AG10803 (cell line): ENCODE data around the gene H2AZ1.

Experiments used
- DNase-seq: peaks from one replicate; pipeline ENCODE4 v3.0.0; 2010; ENCODE audit warnings: low read depth
- H3K4me3 ChIP-seq: 2 replicates; pipeline ENCODE4 v1.5.1; 2011; ENCODE audit warnings: mild to moderate bottlenecking, low read length, control low read depth
- TF ChIP-seq, protein P1 (sequence below): conservative IDR thresholded peaks from 2 replicates; pipeline ENCODE4 v1.5.1; 2011; ENCODE audit warnings: mild to moderate bottlenecking, low read length, control low read depth, inconsistent platforms

H2AZ1 gene

DNA sequence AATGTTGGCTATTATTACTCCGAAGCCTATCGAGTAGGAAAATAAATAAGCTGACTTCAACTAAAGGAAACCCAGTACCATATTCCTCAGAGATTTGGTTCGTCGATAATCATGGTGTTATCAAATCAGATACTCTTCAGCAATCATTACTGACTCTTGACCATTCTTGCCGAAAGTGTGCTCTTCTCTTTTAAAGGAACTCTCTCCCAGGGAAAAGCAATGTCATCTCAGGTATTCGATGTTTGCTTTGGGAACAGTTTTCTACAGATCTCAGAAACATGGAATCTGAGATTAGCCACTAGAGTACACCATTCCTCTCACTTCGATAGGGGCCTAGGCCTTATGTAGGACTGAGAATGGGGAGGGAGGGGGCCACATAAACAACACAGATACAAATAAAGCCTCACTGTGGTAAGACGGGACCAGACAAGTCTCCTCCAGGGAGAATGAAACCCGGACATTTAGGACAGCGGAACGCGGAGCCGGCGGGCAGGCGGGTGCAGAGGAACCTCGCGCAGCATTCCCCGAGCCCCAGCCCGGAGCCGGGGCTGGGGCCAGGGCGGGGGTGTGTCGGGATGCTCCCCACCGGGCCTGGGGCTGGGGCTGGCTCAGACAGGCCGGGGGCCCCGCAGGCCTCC, 4.2 kb downstream of the H2AZ1 start:
- DNase-seq: peak; percentile 27
- TF ChIP-seq, protein P1, sequence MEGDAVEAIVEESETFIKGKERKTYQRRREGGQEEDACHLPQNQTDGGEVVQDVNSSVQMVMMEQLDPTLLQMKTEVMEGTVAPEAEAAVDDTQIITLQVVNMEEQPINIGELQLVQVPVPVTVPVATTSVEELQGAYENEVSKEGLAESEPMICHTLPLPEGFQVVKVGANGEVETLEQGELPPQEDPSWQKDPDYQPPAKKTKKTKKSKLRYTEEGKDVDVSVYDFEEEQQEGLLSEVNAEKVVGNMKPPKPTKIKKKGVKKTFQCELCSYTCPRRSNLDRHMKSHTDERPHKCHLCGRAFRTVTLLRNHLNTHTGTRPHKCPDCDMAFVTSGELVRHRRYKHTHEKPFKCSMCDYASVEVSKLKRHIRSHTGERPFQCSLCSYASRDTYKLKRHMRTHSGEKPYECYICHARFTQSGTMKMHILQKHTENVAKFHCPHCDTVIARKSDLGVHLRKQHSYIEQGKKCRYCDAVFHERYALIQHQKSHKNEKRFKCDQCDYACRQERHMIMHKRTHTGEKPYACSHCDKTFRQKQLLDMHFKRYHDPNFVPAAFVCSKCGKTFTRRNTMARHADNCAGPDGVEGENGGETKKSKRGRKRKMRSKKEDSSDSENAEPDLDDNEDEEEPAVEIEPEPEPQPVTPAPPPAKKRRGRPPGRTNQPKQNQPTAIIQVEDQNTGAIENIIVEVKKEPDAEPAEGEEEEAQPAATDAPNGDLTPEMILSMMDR: no peak
- H3K4me3 ChIP-seq: peak overlapping the region; percentile 82

DNA sequence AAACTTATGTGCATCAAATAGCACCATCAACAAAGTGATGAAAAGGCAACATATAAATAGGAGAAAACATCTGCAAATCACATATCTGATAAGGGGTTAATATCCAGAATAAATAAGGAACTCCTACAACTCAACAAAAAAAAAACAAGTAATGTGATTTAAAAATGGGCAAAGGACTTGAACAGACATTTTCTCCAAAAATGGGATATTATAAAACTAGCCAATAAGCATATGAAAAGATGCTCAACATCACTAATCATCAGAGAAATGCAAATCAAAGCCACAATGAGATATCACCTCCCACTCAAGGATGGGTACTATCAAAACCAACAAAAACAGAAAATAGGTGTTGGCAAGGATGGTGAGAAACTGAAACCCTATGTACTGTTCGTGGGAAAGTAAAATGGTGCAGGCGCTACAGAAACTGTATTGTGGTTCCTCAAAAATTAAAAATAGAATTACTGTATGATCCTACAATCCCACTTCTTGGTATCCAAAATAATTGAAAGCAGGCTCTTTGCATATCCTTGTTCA, 6.1 kb downstream of the H2AZ1 start:
- TF ChIP-seq, protein P1: no peak
- H3K4me3 ChIP-seq: no peak overlapping the region
- no peak for DNase-seq

DNA sequence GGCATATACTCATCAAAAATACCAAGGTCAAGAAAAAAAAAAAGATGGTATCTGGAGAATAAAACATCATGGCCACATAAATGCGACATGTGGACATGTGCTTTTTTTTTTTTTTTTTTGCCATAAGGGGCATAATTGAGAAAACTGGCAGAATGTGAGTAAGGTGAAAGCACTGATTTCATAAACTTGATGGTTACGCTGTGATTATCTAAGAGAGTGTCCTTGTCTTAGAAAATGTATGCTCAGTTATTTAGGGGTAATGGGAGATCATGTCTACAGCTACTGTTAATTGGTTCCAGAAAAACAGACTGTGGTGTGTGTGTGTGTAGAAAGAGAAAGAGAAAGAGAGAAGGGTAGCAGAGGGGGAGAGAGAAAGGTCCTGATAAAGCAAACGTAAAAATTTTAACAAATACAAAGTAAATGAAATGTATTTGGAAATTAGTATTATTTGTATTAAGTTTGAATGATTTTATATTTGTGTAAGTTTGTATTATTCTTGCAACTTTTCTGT, 11.8 kb downstream of the H2AZ1 start:
- H3K4me3 ChIP-seq: no peak overlapping the region
- TF ChIP-seq, protein P1: no peak
- no peak for DNase-seq

DNA sequence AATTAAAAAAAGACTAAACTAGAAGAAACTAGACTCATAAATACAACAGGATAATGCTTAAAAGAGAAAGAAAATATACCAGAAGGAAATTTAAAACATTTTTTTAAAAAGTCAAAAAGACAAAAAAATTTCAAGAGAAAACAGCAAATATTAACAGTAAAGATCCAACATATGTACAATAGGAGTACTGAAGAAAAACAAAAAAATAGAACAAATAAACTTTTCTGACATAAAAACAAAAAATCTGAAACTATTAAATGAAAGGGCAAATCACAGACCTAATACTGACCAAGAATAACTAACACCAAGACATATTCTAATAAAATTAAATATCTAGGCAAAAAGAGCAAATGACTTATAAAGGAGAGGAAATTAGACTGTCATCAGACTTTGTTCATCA, 15.2 kb downstream of the H2AZ1 start:
- DNase-seq: no peak
- no peak overlapping the region for H3K4me3 ChIP-seq
- TF ChIP-seq, protein P1: no peak

DNA sequence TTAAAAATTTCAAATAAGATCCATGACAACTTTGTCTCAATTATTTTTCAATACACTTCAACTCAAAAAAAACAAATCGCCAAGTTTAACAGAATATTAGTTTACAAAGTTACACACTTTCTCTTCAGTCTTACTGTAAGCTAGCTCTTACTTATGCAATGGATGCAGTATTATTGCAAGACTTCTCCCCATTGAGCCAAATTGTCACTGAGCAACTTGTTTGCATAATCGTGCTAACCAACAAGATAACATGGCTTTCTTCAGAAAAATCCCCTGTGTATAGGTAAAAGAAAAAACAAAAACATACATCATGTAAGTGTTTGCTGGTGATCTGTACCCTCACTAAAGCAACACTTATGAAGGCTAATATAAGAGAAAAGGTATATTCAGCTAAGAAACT, 22.5 kb downstream of the H2AZ1 start:
- TF ChIP-seq, protein P1: no peak
- DNase-seq: peak; percentile 36
- no peak overlapping the region for H3K4me3 ChIP-seq

DNA sequence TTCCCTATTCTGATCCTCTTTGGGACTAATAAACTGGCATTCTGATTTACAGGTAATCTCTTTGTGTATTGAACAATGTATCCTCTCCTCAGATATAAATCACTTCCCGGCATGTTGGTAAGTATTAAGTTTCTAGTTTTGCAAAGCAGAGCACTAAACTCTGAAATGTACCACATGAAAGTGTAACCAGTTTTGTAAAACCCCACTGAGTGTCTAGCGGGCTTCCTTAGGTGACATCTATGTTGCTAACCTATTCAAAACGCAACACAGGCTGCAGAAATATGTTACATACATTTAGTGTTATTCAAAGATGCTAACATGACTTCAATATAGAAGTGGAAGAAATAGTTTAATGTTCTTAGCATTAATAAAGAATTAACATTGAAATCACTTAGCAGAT, 28.9 kb downstream of the H2AZ1 start:
- DNase-seq: no peak
- no peak overlapping the region for H3K4me3 ChIP-seq
- TF ChIP-seq, protein P1: no peak

DNA sequence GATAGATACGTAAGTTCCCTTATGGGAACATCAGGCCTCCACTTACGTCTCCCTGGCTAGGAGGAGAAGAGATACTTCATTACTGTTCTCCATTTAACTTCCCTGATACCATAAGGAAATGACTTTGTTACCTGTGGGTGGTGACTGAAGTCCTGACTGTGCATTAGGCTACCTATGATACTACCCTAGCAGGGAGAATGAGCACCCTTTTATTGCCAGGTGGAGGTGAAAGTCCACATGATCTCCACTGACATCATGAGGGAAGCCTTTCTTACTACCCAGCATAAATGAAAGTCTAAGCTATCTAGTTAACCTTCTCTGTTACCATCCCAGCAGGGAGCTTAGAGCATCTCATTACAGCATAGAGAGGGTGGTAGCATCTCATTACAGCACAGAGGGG, 31.4 kb downstream of the H2AZ1 start:
- H3K4me3 ChIP-seq: no peak overlapping the region
- DNase-seq: no peak
- TF ChIP-seq, protein P1: no peak
